Keratinocyte (primary cell): Measurements from ENCODE around the gene HSPG2. TPM values are rescaled to one million over a fixed set of nuclear protein-coding genes. Genes with fewer than 3 reads are reported as not detected.
"Not testable (repeated sequence)": the region's sequence is repeated elsewhere in the genome, so short reads cannot be mapped to it uniquely, and the experiment has no call there.

Experiments used
- DNase-seq: peaks from one replicate; pipeline ENCODE4 v3.0.0-alpha.2; 2011; ENCODE audit warnings: low read depth, missing footprints, low spot score
- FAIRE-seq: peaks from 2 replicates; lab custom pipeline; 2011; peaks lifted over from hg19 to GRCh38; lab: Jason Lieb, UNC
- H2AFZ ChIP-seq: 2 replicates; pipeline ENCODE4 v1.6.0; 2012; ENCODE audit warnings: low read length, control low read depth, inconsistent platforms; ENCODE audit not compliant: control insufficient read depth
- H3K27ac ChIP-seq: 2 replicates; pipeline ENCODE4 v1.5.1; 2011; ENCODE audit warnings: low read length; ENCODE audit not compliant: control insufficient read depth, insufficient read depth
- H3K27me3 ChIP-seq: 3 replicates; pipeline ENCODE4 v1.6.0; 2011; ENCODE audit warnings: low read length; ENCODE audit not compliant: control insufficient read depth, insufficient read depth; ENCODE audit errors: extremely low read depth
- H3K36me3 ChIP-seq, 2 experiments: 2 replicates in 1 of 2; 3 replicates in 1 of 2; pipeline ENCODE4 v1.5.1; 2011; ENCODE audit warnings: low read length in 2 of 2, mild to moderate bottlenecking in 1 of 2; ENCODE audit not compliant: control insufficient read depth in 2 of 2, insufficient read depth in 2 of 2; ENCODE audit errors: extremely low read depth in 1 of 2
- H3K4me1 ChIP-seq: 3 replicates; pipeline ENCODE4 v1.5.1; 2011; ENCODE audit warnings: low read length; ENCODE audit not compliant: control insufficient read depth, insufficient read depth; ENCODE audit errors: extremely low read depth
- H3K4me2 ChIP-seq: 3 replicates; pipeline ENCODE4 v1.6.0; 2011; ENCODE audit warnings: low read depth, low read length; ENCODE audit not compliant: control insufficient read depth, insufficient read depth; ENCODE audit errors: extremely low read depth
- H3K4me3 ChIP-seq, 3 experiments: fragments of 200-600 bp in 1 of 3; sonication (generic) in 1 of 3; 2 replicates in 2 of 3; 3 replicates in 1 of 3; pipeline ENCODE4 v1.5.1; 2011 to 2016; ENCODE audit warnings: low read length in 3 of 3, mild to moderate bottlenecking in 3 of 3, control low read depth in 2 of 3, inconsistent platforms in 1 of 3, low read depth in 1 of 3, mixed read lengths in 1 of 3, mixed run types in 1 of 3, moderate library complexity in 1 of 3; ENCODE audit not compliant: control insufficient read depth in 2 of 3, insufficient read depth in 2 of 3; ENCODE audit errors: extremely low read depth in 1 of 3
- H3K79me2 ChIP-seq: 2 replicates; pipeline ENCODE4 v1.6.0; 2012; ENCODE audit warnings: low read length; ENCODE audit not compliant: control insufficient read depth, insufficient read depth
- H3K9ac ChIP-seq: 3 replicates; pipeline ENCODE4 v1.6.0; 2011; ENCODE audit warnings: low read length; ENCODE audit not compliant: control insufficient read depth, insufficient read depth; ENCODE audit errors: extremely low read depth
- H3K9me1 ChIP-seq: 3 replicates; pipeline ENCODE4 v1.6.0; 2011; ENCODE audit warnings: low read length; ENCODE audit not compliant: control insufficient read depth, insufficient read depth; ENCODE audit errors: extremely low read depth
- H3K9me3 ChIP-seq: 2 replicates; pipeline ENCODE4 v1.5.1; 2012; ENCODE audit warnings: low read depth, low read length; ENCODE audit not compliant: control insufficient read depth
- H4K20me1 ChIP-seq: 3 replicates; pipeline ENCODE4 v1.6.0; 2011; ENCODE audit warnings: low read length; ENCODE audit not compliant: control insufficient read depth, insufficient read depth; ENCODE audit errors: extremely low read depth
- CTCF ChIP-seq, 3 experiments: IDR thresholded peaks in 1 of 3; conservative IDR thresholded peaks in 1 of 3; optimal IDR thresholded peaks in 1 of 3; 2 replicates in 2 of 3; 3 replicates in 1 of 3; pipeline versions ENCODE3 to v1.5.1; 2011; ENCODE audit warnings: low read length in 3 of 3, mild to moderate bottlenecking in 3 of 3, moderate library complexity in 2 of 3, control low read depth in 1 of 3, inconsistent platforms in 1 of 3; ENCODE audit not compliant: insufficient read depth in 2 of 3; ENCODE audit errors: extremely low read depth in 1 of 3
- EZH2 ChIP-seq: IDR thresholded peaks from one replicate; pipeline ENCODE4 v1.6.1; 2012; ENCODE audit warnings: inconsistent platforms, mild to moderate bottlenecking, low read length, moderate library complexity
- dilution Hi-C: fragments of 300-500 bp; cut with MboI; formaldehyde crosslinking; loops from one replicate; pipeline ENCODE4 v1.7.0; 2020; ENCODE audit warnings: low sequenced_read_pairs; ENCODE audit not compliant: extremely low pct_ligation_motif_present
- polyA plus RNA-seq, 5 experiments: library from polyadenylated mRNA; depleted of rRNA in 3 of 5; stranded (reverse) in 3 of 5; stranded (forward) in 1 of 5; unstranded in 1 of 5; fragments of >200 nt; gene quantifications; 1 replicate in 1 of 5; 2 replicates in 3 of 5; 3 replicates in 1 of 5; pipeline versions ENCODE4 v1.2.1 to v1.2.3, GENCODE V29; 2011 to 2012; ENCODE audit warnings: missing spikeins in 2 of 5, low read depth in 1 of 5, low replicate concordance in 1 of 5

Gene HSPG2
- polyA plus RNA-seq, 1 donor (not counting 4 experiments of a cell fraction or from before 2014, with no cell fraction given): 9.0 TPM

GRCh38 chr1:21909787-21910503 lies 27.2 kb downstream of the HSPG2 start:
- no peak for FAIRE-seq
- no peaks in the 10 kb centered on the region for H3K79me2 ChIP-seq

GRCh38 chr1:21909286-21909759 lies 27.8 kb downstream of the HSPG2 start:
- DNase-seq: no peak

More at GRCh38 chr1:21909787-21910503, 27.2 kb downstream of the HSPG2 start:
- dilution Hi-C loops: no loop called here
- H3K9me3 ChIP-seq: no peaks in the 10 kb centered on the region
- peak overlapping the region; percentile 13 for H3K27ac ChIP-seq
- H3K9me1 ChIP-seq: no peaks in the 10 kb centered on the region
- H4K20me1 ChIP-seq: peaks cover 3% of the 10 kb centered on the region
- H3K4me1 ChIP-seq: peaks cover 31% of the 10 kb centered on the region
- TF ChIP-seq EZH2: no peak
- no peak for TF ChIP-seq CTCF (optimal IDR thresholded peaks at IDR 0.05 in 1 of 3, IDR thresholded peaks at IDR 0.05 in 1 of 3, conservative IDR thresholded peaks at IDR 0.05 in 1 of 3; ENCODE audit: extremely low read depth in 1 of 3, insufficient read depth in 2 of 3, low read length in 3 of 3)
- DNase-seq: no peak
- H3K4me3 ChIP-seq: no peak overlapping the region
- H2AFZ ChIP-seq: no peak overlapping the region
- H3K36me3 ChIP-seq: peaks cover 5 to 7% of the 10 kb centered on the region in 2 experiments
- no peak overlapping the region for H3K4me2 ChIP-seq
- peak overlapping the region; percentile 42 for H3K9ac ChIP-seq
- H3K27me3 ChIP-seq: no peaks in the 10 kb centered on the region

GRCh38 chr1:21907737-21908534 lies 29.2 kb downstream of the HSPG2 start:
- H3K79me2 ChIP-seq, H3K27ac ChIP-seq, FAIRE-seq, H3K4me3 ChIP-seq, H3K9me1 ChIP-seq, H3K9me3 ChIP-seq, H4K20me1 ChIP-seq, DNase-seq, H3K4me2 ChIP-seq, H2AFZ ChIP-seq, H3K9ac ChIP-seq, dilution Hi-C loops, H3K36me3 ChIP-seq, H3K27me3 ChIP-seq: not testable (repeated sequence)
- H3K4me1 ChIP-seq: peaks cover 37% of the 10 kb centered on the region

More at GRCh38 chr1:21909286-21909759, 27.8 kb downstream of the HSPG2 start:
- Histone ChIP-seq H4K20me1 (peaks cover 6% of the 10 kb centered on the region), H3K27me3 (no peaks in the 10 kb centered on the region), H2AFZ (no peak overlapping the region), H3K36me3 (peaks cover 2 to 3% of the 10 kb centered on the region in 2 experiments), H3K9ac (no peak overlapping the region), H3K79me2 (peaks cover 2% of the 10 kb centered on the region), H3K4me3 (no peak overlapping the region), H3K4me2 (no peak overlapping the region), H3K4me1 (peaks cover 37% of the 10 kb centered on the region), H3K27ac (no peak overlapping the region), H3K9me1 (no peaks in the 10 kb centered on the region), H3K9me3 (no peaks in the 10 kb centered on the region)
- peak; percentile 9 for FAIRE-seq
- TF ChIP-seq EZH2 (no peak), CTCF (optimal IDR thresholded peaks at IDR 0.05 in 1 of 3, IDR thresholded peaks at IDR 0.05 in 1 of 3, conservative IDR thresholded peaks at IDR 0.05 in 1 of 3; ENCODE audit: extremely low read depth in 1 of 3, insufficient read depth in 2 of 3, low read length in 3 of 3) (no peak)
- dilution Hi-C loops: no loop called here
